GM12878 (cell line): ENCODE measurements around the gene CAND1. TPM values are rescaled to one million over a fixed set of nuclear protein-coding genes. Genes with fewer than 3 reads are reported as not detected.

Experiments
- ATAC-seq: fragments of 200-7000 bp; cut with Tn5 transposase; 3 replicates; pipeline ENCODE4 v1.9.1; 2020; ENCODE audit warnings: mild to moderate bottlenecking, moderate library complexity
- BruUV-seq: library from RNA; stranded (reverse); fragments of 400-500 nt; replicated peaks from 2 replicates; lab custom pipeline; 2021; lab: Mats Ljungman, UMichigan
- CTCF ChIA-PET: fragments of 300-600 bp; sonication (Branson Sonifier 250); formaldehyde crosslinking; extraction: SDS; loops from one replicate; lab custom pipeline; 2021; ENCODE audit warnings: inconsistent platforms; lab: Yijun Ruan, JAX
- POLR2A ChIA-PET: fragments of 350-600 bp; formaldehyde crosslinking; extraction: SDS; loops from one replicate; lab custom pipeline; 2021; ENCODE audit warnings: inconsistent platforms; lab: Charles Lee
- RAD21 ChIA-PET: fragments of 300-600 bp; sonication (Branson Sonifier 250); formaldehyde crosslinking; loops from one replicate; lab custom pipeline; 2023; ENCODE audit warnings: antibody characterized with exemption; ENCODE audit not compliant: unreplicated experiment; lab: Charles Lee
- SMC1A ChIA-PET: fragments of 300-600 bp; sonication (Branson Sonifier 250); formaldehyde crosslinking; loops from one replicate; lab custom pipeline; 2023; ENCODE audit not compliant: unreplicated experiment, uncharacterized antibody; lab: Charles Lee
- DNase-seq: peaks from one replicate; pipeline ENCODE4 v3.0.0-alpha.2; 2011; ENCODE audit warnings: low read depth, low spot score
- FAIRE-seq: peaks from 3 replicates; lab custom pipeline; 2011; peaks lifted over from hg19 to GRCh38; lab: Jason Lieb, UNC
- H2AFZ ChIP-seq: 2 replicates; pipeline ENCODE4 v1.6.0; 2011; ENCODE audit warnings: low read depth, low read length, control low read depth; ENCODE audit not compliant: control insufficient read depth
- H3K27ac ChIP-seq: 2 replicates; pipeline ENCODE4 v1.5.1; 2011; ENCODE audit warnings: control low read depth; ENCODE audit not compliant: control insufficient read depth, insufficient read depth
- H3K27me3 ChIP-seq, 2 experiments: replicated peaks in 1 of 2; 2 replicates each; pipeline versions ENCODE4 v1.6.0 to v1.6.1; 2011; ENCODE audit warnings: low read length in 1 of 2; ENCODE audit not compliant: control insufficient read depth in 2 of 2, insufficient read depth in 2 of 2
- H3K36me3 ChIP-seq, 2 experiments: 2 replicates each; pipeline ENCODE4 v1.5.1; 2011; ENCODE audit warnings: low read length in 1 of 2; ENCODE audit not compliant: control insufficient read depth in 2 of 2, insufficient read depth in 2 of 2
- H3K4me1 ChIP-seq: 2 replicates; pipeline ENCODE4 v1.6.1; 2011; ENCODE audit warnings: mild to moderate bottlenecking, low read length, moderate library complexity, mixed read lengths; ENCODE audit not compliant: control insufficient read depth, insufficient read depth
- H3K4me2 ChIP-seq: 2 replicates; pipeline ENCODE4 v1.6.0; 2011; ENCODE audit warnings: control low read depth; ENCODE audit not compliant: control insufficient read depth, insufficient read depth
- H3K4me3 ChIP-seq: fragments of 200-600 bp; sonication (generic); 2 replicates; pipeline ENCODE4 v1.5.1; 2016
- H3K79me2 ChIP-seq: 2 replicates; pipeline ENCODE4 v1.6.0; 2011; ENCODE audit warnings: low read length; ENCODE audit not compliant: control insufficient read depth, insufficient read depth
- H3K9ac ChIP-seq: 2 replicates; pipeline ENCODE4 v1.8.0; 2011; ENCODE audit warnings: low read length, control low read depth, mixed read lengths; ENCODE audit not compliant: control insufficient read depth, insufficient read depth
- H3K9me3 ChIP-seq: replicated peaks from 3 replicates; pipeline ENCODE4 v1.5.1; 2011; ENCODE audit warnings: mild to moderate bottlenecking, low read length; ENCODE audit not compliant: control insufficient read depth, insufficient read depth
- H4K20me1 ChIP-seq: 2 replicates; pipeline ENCODE4 v1.6.0; 2011; ENCODE audit not compliant: control insufficient read depth, insufficient read depth
- CBFB ChIP-seq: IDR thresholded peaks from 2 replicates; pipeline ENCODE4 v1.6.1; 2016; ENCODE audit warnings: antibody characterized with exemption, low read depth
- CEBPZ ChIP-seq: fragments of 150-350 bp; IDR thresholded peaks from 2 replicates; pipeline ENCODE4 v1.6.1; 2016; ENCODE audit warnings: low read depth, low read length
- KLF5 ChIP-seq: fragments of 450-650 bp; IDR thresholded peaks from 2 replicates; pipeline ENCODE4 v1.6.1; 2014; ENCODE audit warnings: mild to moderate bottlenecking; ENCODE audit not compliant: partially characterized antibody
- SUZ12 ChIP-seq: fragments of 200-600 bp; sonication (generic); IDR thresholded peaks from one replicate; pipeline ENCODE4 v1.6.1; 2018; ENCODE audit warnings: antibody characterized with exemption, mild to moderate bottlenecking; ENCODE audit not compliant: unreplicated experiment
- YY1 ChIP-seq: IDR thresholded peaks from 2 replicates; pipeline ENCODE4 v1.6.1; 2011; ENCODE audit warnings: low read depth, mild to moderate bottlenecking, low read length
- ZBTB40 ChIP-seq: fragments of 450-650 bp; IDR thresholded peaks from 2 replicates; pipeline ENCODE4 v1.6.1; 2016; ENCODE audit warnings: mild to moderate bottlenecking, moderate library complexity, borderline replicate concordance
- ZNF622 ChIP-seq: fragments of 450-650 bp; IDR thresholded peaks from 2 replicates; pipeline ENCODE4 v1.6.1; 2017; ENCODE audit warnings: mild to moderate bottlenecking, inconsistent platforms
- WGBS: methylation state at CpG from one replicate; pipeline ENCODE4 v1.1.6; 2016; ENCODE audit warnings: low lambda C conversion rate; ENCODE audit not compliant: insufficient replicate concordance, insufficient coverage; ENCODE audit errors: missing lambda C conversion rate; 5-methylcytosine and 5-hydroxymethylcytosine counted together
- in situ Hi-C: fragments of 300-500 bp; cut with MboI; formaldehyde crosslinking; loops from 9 replicates; pipeline ENCODE4 v1.14.3; 2018; ENCODE audit warnings: mixed read lengths
- intact Hi-C: fragments of 100-400 bp; cut with micrococcal nuclease; formaldehyde crosslinking; loops from one replicate; pipeline ENCODE4 v1.14.2; 2022; ENCODE audit not compliant: unreplicated experiment
- polyA plus RNA-seq, 11 experiments: library from polyadenylated mRNA; depleted of rRNA in 4 of 11; unstranded in 6 of 11; stranded (reverse) in 5 of 11; fragments of >200 nt; fragmentation: Nextera tagmentation in 4 of 11; fragmentation: Illumina TruSeq in 1 of 11; extraction: Ambion mirVana in 4 of 11; extraction: Trizol in 1 of 11; gene quantifications; 1 replicate in 1 of 11; 2 replicates in 10 of 11; pipeline versions ENCODE4 v1.2.1 to v1.2.3, GENCODE V29; 2011 to 2016; ENCODE audit warnings: inconsistent platforms in 2 of 11, missing spikeins in 2 of 11, low read depth in 1 of 11
- total RNA-seq, 4 experiments: library from RNA; depleted of rRNA in 3 of 4; stranded (reverse); fragments of >200 nt in 3 of 4; fragmentation: Illumina TruSeq in 1 of 4; extraction: Trizol in 1 of 4; gene quantifications; 2 replicates each; pipeline versions ENCODE4 v1.2.1 to v1.2.3, GENCODE V29; 2013 to 2021

The CAND1 gene
- total and polyA plus RNA-seq, 10 of the 15 experiments (the other 5 are each of a cell fraction or from before 2014, with no cell fraction given), result 34.5 to 213 (median 96.0) TPM

- in situ Hi-C loops, result no loop called here
- Histone ChIP-seq H3K4me2 (no peak overlapping the region), H3K4me3 (no peak overlapping the region), H3K4me1 (no peaks in the 10 kb centered on the region), H4K20me1 (no peaks in the 10 kb centered on the region), H3K79me2 (peaks cover 52% of the 10 kb centered on the region), H3K27me3 (no peaks in the 10 kb centered on the region), H3K27ac (no peak overlapping the region)
- DNase-seq, result no peak
- ChIA-PET SMC1A (interaction anchor here (1.2 to 1.5 kb wide), 2 partner anchors 12 to 18 kb away, joined by 3 read pairs; no protein-coding TSS in a partner anchor), POLR2A (no interaction called here), RAD21 (no interaction called here)
- intact Hi-C loops, result no loop called here
- peak; percentile 24; the same call in 1 of the 3 replicates for ATAC-seq
- WGBS, result 98% methylated on average over 2 of the region's 2 CpGs
- no TSS peak for BruUV-seq
- no peak for FAIRE-seq
- no peak for TF ChIP-seq YY1
- no peak for TF ChIP-seq ZNF622
- TF ChIP-seq, all 136 proteins: peak for 0
- Histone ChIP-seq H3K36me3 (peaks cover 2 to 24% of the 10 kb centered on the region in 2 experiments; a peak in 3 of 4 replicates), H3K9ac (no peak overlapping the region), H2AFZ (no peak overlapping the region), H3K9me3 (no peaks in the 10 kb centered on the region; the same call in 2 of the 3 replicates)
- CTCF ChIA-PET, result no interaction called here
Measured at GRCh38 chr12:67288561-67288960, 19.4 kb downstream of the CAND1 start.

GRCh38 chr12:67290378-67290777, 21.2 kb downstream of the CAND1 start:
- Histone ChIP-seq H3K27me3 (no peaks in the 10 kb centered on the region), H3K79me2 (peaks cover 47% of the 10 kb centered on the region), H3K9me3 (no peaks in the 10 kb centered on the region; the same call in 2 of the 3 replicates), H2AFZ (no peak overlapping the region), H3K4me2 (no peak overlapping the region), H3K36me3 (peaks cover 2 to 19% of the 10 kb centered on the region in 2 experiments; a peak in 3 of 4 replicates), H3K4me3 (no peak overlapping the region), H4K20me1 (no peaks in the 10 kb centered on the region), H3K9ac (no peak overlapping the region), H3K27ac (no peak overlapping the region), H3K4me1 (no peaks in the 10 kb centered on the region)
- ATAC-seq, result no peak
- POLR2A ChIA-PET, result no interaction called here
- CTCF ChIA-PET, result no interaction called here
- in situ Hi-C loops, result no loop called here
- no peak for FAIRE-seq
- SMC1A ChIA-PET, result no interaction called here
- BruUV-seq, result no TSS peak
- RAD21 ChIA-PET, result no interaction called here
- WGBS, result 100% methylated on average over 2 of the region's 2 CpGs
- intact Hi-C loops, result no loop called here
- no peak for DNase-seq
- TF ChIP-seq SUZ12 (no peak), KLF5 (no peak), CBFB (no peak), CEBPZ (no peak), ZBTB40 (no peak)
